HL-60 (cell line): ENCODE measurements around the gene AKR1D1.

Experiments used
- DNase-seq, 2 experiments: peaks; one replicate each; pipeline ENCODE4 v3.0.0-alpha.2; 2010 to 2020; ENCODE audit warnings: low read depth in 1 of 2, low spot score in 1 of 2
- H3K27ac ChIP-seq: fragments of 250-450 bp; sonication (Bioruptor Pico); replicated peaks from 2 replicates; pipeline ENCODE4 v1.5.1; 2020; ENCODE audit warnings: mild to moderate bottlenecking, moderate library complexity
- H3K27me3 ChIP-seq: fragments of 250-450 bp; sonication (Bioruptor Pico); 2 replicates; pipeline ENCODE4 v1.5.1; 2021; ENCODE audit warnings: mild to moderate bottlenecking, moderate library complexity; ENCODE audit not compliant: insufficient read depth, poor library complexity, severe bottlenecking
- H3K4me3 ChIP-seq: replicated peaks from 2 replicates; pipeline ENCODE4 v1.5.1; 2011; ENCODE audit warnings: mild to moderate bottlenecking, control low read depth, low read length; ENCODE audit not compliant: insufficient read depth
- CTCF ChIP-seq: IDR thresholded peaks from one replicate; pipeline ENCODE4 v1.5.1; 2011; ENCODE audit warnings: low read length, control low read depth, inconsistent platforms; ENCODE audit not compliant: insufficient read depth
- GABPA ChIP-seq: IDR thresholded peaks from 2 replicates; pipeline ENCODE4 v1.6.1; 2012; ENCODE audit warnings: low read depth
- POLR2AphosphoS5 ChIP-seq: IDR thresholded peaks from 2 replicates; pipeline ENCODE4 v1.6.1; 2012; ENCODE audit warnings: low read depth
- SPI1 ChIP-seq: IDR thresholded peaks from 2 replicates; pipeline ENCODE4 v1.6.1; 2012; ENCODE audit warnings: low read depth, mild to moderate bottlenecking, borderline replicate concordance
- TF ChIP-seq, protein P1 (sequence below): IDR thresholded peaks from 2 replicates; pipeline ENCODE4 v1.6.1; 2012; ENCODE audit warnings: low read depth; ENCODE audit not compliant: insufficient replicate concordance

AKR1D1 gene

GRCh38 chr7:138083859-138084258 is 7.6 kb downstream of the AKR1D1 start:
- no peak for DNase-seq
- Histone ChIP-seq H3K4me3 (no peak overlapping the region), H3K27ac (no peak overlapping the region), H3K27me3 (no peaks in the 10 kb centered on the region)
- no peak for TF ChIP-seq SPI1
- TF ChIP-seq CTCF = no peak
- no peak for TF ChIP-seq POLR2AphosphoS5
- no peak for TF ChIP-seq GABPA
- TF ChIP-seq, protein P1, sequence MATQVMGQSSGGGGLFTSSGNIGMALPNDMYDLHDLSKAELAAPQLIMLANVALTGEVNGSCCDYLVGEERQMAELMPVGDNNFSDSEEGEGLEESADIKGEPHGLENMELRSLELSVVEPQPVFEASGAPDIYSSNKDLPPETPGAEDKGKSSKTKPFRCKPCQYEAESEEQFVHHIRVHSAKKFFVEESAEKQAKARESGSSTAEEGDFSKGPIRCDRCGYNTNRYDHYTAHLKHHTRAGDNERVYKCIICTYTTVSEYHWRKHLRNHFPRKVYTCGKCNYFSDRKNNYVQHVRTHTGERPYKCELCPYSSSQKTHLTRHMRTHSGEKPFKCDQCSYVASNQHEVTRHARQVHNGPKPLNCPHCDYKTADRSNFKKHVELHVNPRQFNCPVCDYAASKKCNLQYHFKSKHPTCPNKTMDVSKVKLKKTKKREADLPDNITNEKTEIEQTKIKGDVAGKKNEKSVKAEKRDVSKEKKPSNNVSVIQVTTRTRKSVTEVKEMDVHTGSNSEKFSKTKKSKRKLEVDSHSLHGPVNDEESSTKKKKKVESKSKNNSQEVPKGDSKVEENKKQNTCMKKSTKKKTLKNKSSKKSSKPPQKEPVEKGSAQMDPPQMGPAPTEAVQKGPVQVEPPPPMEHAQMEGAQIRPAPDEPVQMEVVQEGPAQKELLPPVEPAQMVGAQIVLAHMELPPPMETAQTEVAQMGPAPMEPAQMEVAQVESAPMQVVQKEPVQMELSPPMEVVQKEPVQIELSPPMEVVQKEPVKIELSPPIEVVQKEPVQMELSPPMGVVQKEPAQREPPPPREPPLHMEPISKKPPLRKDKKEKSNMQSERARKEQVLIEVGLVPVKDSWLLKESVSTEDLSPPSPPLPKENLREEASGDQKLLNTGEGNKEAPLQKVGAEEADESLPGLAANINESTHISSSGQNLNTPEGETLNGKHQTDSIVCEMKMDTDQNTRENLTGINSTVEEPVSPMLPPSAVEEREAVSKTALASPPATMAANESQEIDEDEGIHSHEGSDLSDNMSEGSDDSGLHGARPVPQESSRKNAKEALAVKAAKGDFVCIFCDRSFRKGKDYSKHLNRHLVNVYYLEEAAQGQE = no peak

DNA sequence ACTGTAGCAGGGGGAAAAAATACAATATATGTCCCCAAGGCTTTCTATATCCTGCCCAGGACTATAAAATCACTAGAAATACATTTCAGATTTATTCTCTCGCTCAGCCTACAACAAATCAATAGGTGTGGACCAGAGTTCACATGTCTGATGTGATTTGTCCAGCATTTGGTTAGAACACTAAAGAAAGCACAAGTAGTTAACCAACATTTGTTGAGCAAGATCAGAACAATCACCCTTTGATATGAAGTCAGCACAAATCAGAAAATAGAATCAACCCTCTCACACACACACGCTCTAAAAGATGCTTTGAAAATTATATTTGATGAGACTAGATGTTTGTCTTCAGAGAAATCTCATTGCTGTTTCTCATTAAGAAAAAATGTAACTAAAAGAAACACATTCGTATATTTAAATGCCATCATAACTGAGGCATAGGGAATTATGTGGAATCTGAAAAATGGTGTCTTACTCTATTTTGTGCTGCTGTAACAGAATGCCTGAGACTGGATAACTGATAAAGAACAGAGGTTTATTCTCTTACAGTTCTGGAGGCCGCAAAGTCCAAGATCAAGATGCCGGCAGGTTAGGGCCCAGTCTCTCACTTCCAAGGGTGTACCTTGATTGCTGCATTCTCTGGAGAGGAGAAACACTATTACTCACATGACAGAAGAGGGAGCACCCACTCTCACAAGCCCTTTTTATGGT is 10.5 kb downstream of the AKR1D1 start:
- Histone ChIP-seq H3K27ac (no peak overlapping the region), H3K27me3 (no peaks in the 10 kb centered on the region), H3K4me3 (no peak overlapping the region)
- TF ChIP-seq GABPA = no peak
- DNase-seq = no peak

- peak; percentile 37 to 54 for DNase-seq
- H3K27ac ChIP-seq = no peak overlapping the region
These were observed 13.0 kb downstream of the AKR1D1 start for GRCh38 chr7:138089080-138089901.

More at GRCh38 chr7:138089080-138089901, 13.0 kb downstream of the AKR1D1 start:
- no peak for TF ChIP-seq SPI1
- TF ChIP-seq GABPA = no peak
- no peak for TF ChIP-seq CTCF
- TF ChIP-seq, protein P1 = no peak
- TF ChIP-seq POLR2AphosphoS5 = no peak
- Histone ChIP-seq H3K4me3 (no peak overlapping the region), H3K27me3 (no peaks in the 10 kb centered on the region)
